ENCODE results near the gene ZSWIM9. TPM values are rescaled to one million over a fixed set of nuclear protein-coding genes. Genes with fewer than 3 reads are reported as not detected.

The ZSWIM9 gene
- total and polyA plus RNA-seq, 4 donors, result 3.4 to 7.6 (median 4.3) TPM

DNA sequence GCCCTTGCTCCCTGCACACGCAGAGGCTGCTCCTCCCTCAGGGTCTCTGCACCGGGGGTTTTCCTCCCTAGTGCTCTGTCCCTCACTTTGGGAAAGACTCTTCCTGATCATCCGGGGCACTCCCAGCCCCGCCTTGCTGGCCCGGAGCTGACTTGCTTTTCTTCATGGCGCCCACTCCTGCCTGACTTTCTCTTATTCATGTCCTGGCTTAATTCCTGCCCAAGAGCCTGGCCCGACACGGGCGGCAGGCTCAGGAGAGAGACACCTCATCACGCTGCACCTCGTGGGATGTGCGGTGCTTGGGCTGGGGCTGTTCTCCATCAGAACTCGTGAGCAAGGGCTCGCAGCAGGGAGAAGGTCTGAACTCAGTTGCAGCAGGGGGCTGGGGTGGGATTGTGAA lies 48.1 kb upstream of the ZSWIM9 start:
- H3K9ac ChIP-seq (ENCODE audit: insufficient read depth in 1 of 2, low read length in 2 of 2), result no peak overlapping the region
- peak overlapping the region in 1 of 2 donors; percentile 69 for H3K27ac ChIP-seq (ENCODE audit: low read depth in 1 of 2, low read length in 1 of 2)
- H3K4me1 ChIP-seq (ENCODE audit: control insufficient read depth in 5 of 5, insufficient read depth in 5 of 5, low read length in 5 of 5), result peaks cover 0 to 5% (median 0%) of the 10 kb centered on the region in 5 donors
- no peak for DNase-seq
- ATAC-seq (ENCODE audit: insufficient read depth, low FRiP score), result no peak
- H3K36me3 ChIP-seq (ENCODE audit: control insufficient read depth in 4 of 4, insufficient read depth in 4 of 4, low read length in 4 of 4), result peaks cover 0 to 13% (median 12%) of the 10 kb centered on the region in 4 donors
- H3K9me3 ChIP-seq (ENCODE audit: control insufficient read depth in 4 of 4, insufficient read depth in 3 of 4, low read length in 3 of 4), result no peaks in the 10 kb centered on the region
- no peak overlapping the region for H3K4me3 ChIP-seq
- 63 to 69% methylated on average over 14 of the region's 14 CpGs for WGBS, 2 donors
- H3K27me3 ChIP-seq (ENCODE audit: control insufficient read depth in 3 of 3, insufficient read depth in 3 of 3, low read length in 2 of 3), result no peaks in the 10 kb centered on the region
- TF ChIP-seq, protein P1, sequence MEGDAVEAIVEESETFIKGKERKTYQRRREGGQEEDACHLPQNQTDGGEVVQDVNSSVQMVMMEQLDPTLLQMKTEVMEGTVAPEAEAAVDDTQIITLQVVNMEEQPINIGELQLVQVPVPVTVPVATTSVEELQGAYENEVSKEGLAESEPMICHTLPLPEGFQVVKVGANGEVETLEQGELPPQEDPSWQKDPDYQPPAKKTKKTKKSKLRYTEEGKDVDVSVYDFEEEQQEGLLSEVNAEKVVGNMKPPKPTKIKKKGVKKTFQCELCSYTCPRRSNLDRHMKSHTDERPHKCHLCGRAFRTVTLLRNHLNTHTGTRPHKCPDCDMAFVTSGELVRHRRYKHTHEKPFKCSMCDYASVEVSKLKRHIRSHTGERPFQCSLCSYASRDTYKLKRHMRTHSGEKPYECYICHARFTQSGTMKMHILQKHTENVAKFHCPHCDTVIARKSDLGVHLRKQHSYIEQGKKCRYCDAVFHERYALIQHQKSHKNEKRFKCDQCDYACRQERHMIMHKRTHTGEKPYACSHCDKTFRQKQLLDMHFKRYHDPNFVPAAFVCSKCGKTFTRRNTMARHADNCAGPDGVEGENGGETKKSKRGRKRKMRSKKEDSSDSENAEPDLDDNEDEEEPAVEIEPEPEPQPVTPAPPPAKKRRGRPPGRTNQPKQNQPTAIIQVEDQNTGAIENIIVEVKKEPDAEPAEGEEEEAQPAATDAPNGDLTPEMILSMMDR (IDR thresholded peaks at IDR 0.05; ENCODE audit: control extremely low read depth, extremely low read depth), result no peak

GRCh38 chr19:48123907-48124651 lies 46.4 kb upstream of the ZSWIM9 start:
- peak in 2 of 3 donors; percentile 15 to 38 for DNase-seq
- H3K4me3 ChIP-seq, result no peak overlapping the region
- peaks cover 0 to 5% (median 0%) of the 10 kb centered on the region in 5 donors for H3K4me1 ChIP-seq (ENCODE audit: control insufficient read depth in 5 of 5, insufficient read depth in 5 of 5, low read length in 5 of 5)
- H3K36me3 ChIP-seq (ENCODE audit: control insufficient read depth in 4 of 4, insufficient read depth in 4 of 4, low read length in 4 of 4), result peaks cover 0 to 19% (median 15%) of the 10 kb centered on the region in 4 donors
- no peaks in the 10 kb centered on the region for H3K27me3 ChIP-seq (ENCODE audit: control insufficient read depth in 3 of 3, insufficient read depth in 3 of 3, low read length in 2 of 3)
- no peaks in the 10 kb centered on the region for H3K9me3 ChIP-seq (ENCODE audit: control insufficient read depth in 4 of 4, insufficient read depth in 3 of 4, low read length in 3 of 4)
- ATAC-seq (ENCODE audit: insufficient read depth, low FRiP score), result no peak
- TF ChIP-seq, protein P1 (IDR thresholded peaks at IDR 0.05; ENCODE audit: control extremely low read depth, extremely low read depth), result no peak
- no peak overlapping the region for H3K27ac ChIP-seq (ENCODE audit: low read depth in 1 of 2, low read length in 1 of 2)
- no peak overlapping the region for H3K9ac ChIP-seq (ENCODE audit: insufficient read depth in 1 of 2, low read length in 2 of 2)
- 63 to 81% methylated on average over 12 of the region's 12 CpGs for WGBS, 2 donors

GRCh38 chr19:48127561-48127960 lies 42.9 kb upstream of the ZSWIM9 start:
- peaks cover 0 to 19% (median 19%) of the 10 kb centered on the region in 4 donors for H3K36me3 ChIP-seq (ENCODE audit: control insufficient read depth in 4 of 4, insufficient read depth in 4 of 4, low read length in 4 of 4)
- WGBS, 2 donors, result 99% methylated on average over 6 of the region's 6 CpGs
- H3K27ac ChIP-seq (ENCODE audit: low read depth in 1 of 2, low read length in 1 of 2), result no peak overlapping the region
- ATAC-seq (ENCODE audit: insufficient read depth, low FRiP score) (no peak), DNase-seq (no peak)
- H3K4me1 ChIP-seq (ENCODE audit: control insufficient read depth in 5 of 5, insufficient read depth in 5 of 5, low read length in 5 of 5), result peaks cover 0 to 2% (median 0%) of the 10 kb centered on the region in 5 donors
- H3K9ac ChIP-seq (ENCODE audit: insufficient read depth in 1 of 2, low read length in 2 of 2), result no peak overlapping the region
- no peaks in the 10 kb centered on the region for H3K27me3 ChIP-seq (ENCODE audit: control insufficient read depth in 3 of 3, insufficient read depth in 3 of 3, low read length in 2 of 3)
- no peaks in the 10 kb centered on the region for H3K9me3 ChIP-seq (ENCODE audit: control insufficient read depth in 4 of 4, insufficient read depth in 3 of 4, low read length in 3 of 4)
- H3K4me3 ChIP-seq, result no peak overlapping the region
- TF ChIP-seq, protein P1 (IDR thresholded peaks at IDR 0.05; ENCODE audit: control extremely low read depth, extremely low read depth), result no peak
